Natural killer cell treated with Interleukin-12 subunit alpha and Interleukin-12 subunit beta and Interleukin-15 and Interleukin-18, amount 100 ng/mL, for 72 hours (primary cell): ENCODE measurements around the gene AKAP6. TPM values are rescaled to one million over a fixed set of nuclear protein-coding genes. Genes with fewer than 3 reads are reported as not detected.

Experiments used
- ATAC-seq, 2 donors: fragments of 150-1000 bp; cut with Tn5 transposase in 1 of 2; sonication (Bioruptor Pico), chemical (Tn5 transposase) in 1 of 2; 2 replicates each; pipeline ENCODE4 v1.10.0; 2021
- DNase-seq: peaks from one replicate; pipeline ENCODE4 v3.0.0; 2022; ENCODE audit warnings: low spot score
- H3K27ac Mint-ChIP-seq, 2 donors: 1 replicate in 1 of 2; 2 replicates in 1 of 2; pipeline ENCODE4 v1.8.0; 2022; ENCODE audit warnings: mixed read lengths in 2 of 2, mild to moderate bottlenecking in 1 of 2, moderate library complexity in 1 of 2
- H3K27me3 Mint-ChIP-seq, 2 donors: 1 replicate in 1 of 2; 2 replicates in 1 of 2; pipeline ENCODE4 v1.8.0; 2022; ENCODE audit warnings: mixed read lengths in 2 of 2
- H3K36me3 Mint-ChIP-seq: one replicate; pipeline ENCODE4 v1.8.0; 2022; ENCODE audit warnings: mixed read lengths
- H3K4me1 Mint-ChIP-seq, 2 donors: 1 replicate in 1 of 2; 2 replicates in 1 of 2; pipeline ENCODE4 v1.8.0; 2022; ENCODE audit warnings: low read depth in 2 of 2, mixed read lengths in 2 of 2, mild to moderate bottlenecking in 1 of 2
- H3K4me3 Mint-ChIP-seq: one replicate; pipeline ENCODE4 v1.8.0; 2022; ENCODE audit warnings: mixed read lengths
- H3K9me3 Mint-ChIP-seq: 2 replicates; pipeline ENCODE4 v1.8.0; 2022; ENCODE audit warnings: mixed read lengths
- total RNA-seq, 2 donors: library from RNA; stranded (reverse); gene quantifications; one replicate each; pipeline ENCODE4 v1.2.3, GENCODE V29; 2022

The AKAP6 gene
- total RNA-seq, 2 donors from 2014 or later, result 0.31 TPM; not detected in 1

DNA sequence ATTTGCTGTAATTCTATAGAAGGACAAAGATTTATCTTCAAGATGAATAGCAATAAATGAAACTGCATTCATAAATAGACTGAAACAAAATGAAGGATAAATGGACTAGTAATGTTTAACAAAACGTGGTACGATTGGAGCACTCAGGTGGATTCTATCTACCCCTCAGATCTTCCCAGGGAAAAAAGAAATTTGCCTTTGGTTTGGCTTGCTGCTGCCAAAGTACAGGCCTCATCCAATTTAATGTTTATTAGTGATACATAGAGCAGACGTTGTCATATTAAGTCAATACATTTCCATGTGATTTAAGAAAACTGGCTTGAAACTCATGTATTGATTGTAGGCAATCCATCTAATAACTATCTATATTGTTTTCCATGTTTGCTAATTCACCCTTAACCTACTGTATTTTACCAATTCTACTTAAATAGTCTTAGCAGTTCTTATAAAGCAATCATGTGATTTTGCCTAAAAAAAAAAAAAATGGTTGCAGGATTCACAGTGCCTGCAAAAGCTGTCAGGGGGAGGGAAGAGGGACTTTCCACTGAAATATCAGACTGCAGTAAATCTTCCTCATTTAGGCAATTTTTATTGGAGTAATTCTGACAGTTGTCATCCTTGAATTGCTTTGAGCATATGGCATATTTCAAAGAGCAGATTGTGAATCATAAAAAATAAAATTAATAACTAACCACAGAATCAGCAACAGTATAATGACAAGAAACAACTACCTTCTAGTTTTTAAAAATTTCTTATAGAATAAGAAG lies 367.4 kb downstream of the AKAP6 start:
- no peaks in the 10 kb centered on the region for H3K9me3 Mint-ChIP-seq
- H3K27ac Mint-ChIP-seq, result no peak overlapping the region
- no peaks in the 10 kb centered on the region for H3K27me3 Mint-ChIP-seq
- ATAC-seq, result no peak
- no peak for DNase-seq
- no peaks in the 10 kb centered on the region for H3K36me3 Mint-ChIP-seq
- H3K4me3 Mint-ChIP-seq, result no peak overlapping the region
- H3K4me1 Mint-ChIP-seq, result no peaks in the 10 kb centered on the region

GRCh38 chr14:32697114-32697513 lies 368.0 kb downstream of the AKAP6 start:
- no peaks in the 10 kb centered on the region for H3K4me1 Mint-ChIP-seq
- no peak overlapping the region for H3K4me3 Mint-ChIP-seq
- H3K36me3 Mint-ChIP-seq, result no peaks in the 10 kb centered on the region

DNA sequence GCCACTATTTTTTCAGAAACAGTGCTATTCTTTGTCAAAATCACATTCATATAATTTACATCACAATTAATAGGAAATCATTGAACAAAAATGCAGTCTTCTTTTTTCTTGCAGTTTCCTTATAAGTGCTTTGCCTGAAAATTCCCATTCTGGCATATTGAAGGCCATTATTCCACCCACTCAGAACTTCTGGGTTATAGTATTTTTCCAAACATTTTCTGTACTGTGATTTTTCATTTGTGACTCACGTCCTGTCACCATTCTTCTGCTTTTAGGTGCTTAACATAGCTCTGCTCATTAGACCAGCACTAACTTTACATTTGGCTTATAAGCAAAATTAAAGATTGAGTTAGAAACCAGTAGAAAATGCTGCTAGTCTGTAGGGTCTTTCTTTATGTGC lies 368.6 kb downstream of the AKAP6 start:
- Mint-ChIP-seq H3K27ac (no peak overlapping the region), H3K9me3 (no peaks in the 10 kb centered on the region), H3K4me1 (no peaks in the 10 kb centered on the region), H3K4me3 (no peak overlapping the region), H3K27me3 (no peaks in the 10 kb centered on the region), H3K36me3 (no peaks in the 10 kb centered on the region)
- DNase-seq (no peak), ATAC-seq (no peak)

More at GRCh38 chr14:32697114-32697513, 368.0 kb downstream of the AKAP6 start:
- no peak for DNase-seq
- Mint-ChIP-seq H3K9me3 (no peaks in the 10 kb centered on the region), H3K27ac (no peak overlapping the region), H3K27me3 (no peaks in the 10 kb centered on the region)
- no peak for ATAC-seq

GRCh38 chr14:32698831-32699230 lies 369.7 kb downstream of the AKAP6 start:
- Mint-ChIP-seq H3K27me3 (no peaks in the 10 kb centered on the region), H3K36me3 (no peaks in the 10 kb centered on the region), H3K4me1 (no peaks in the 10 kb centered on the region), H3K4me3 (no peak overlapping the region), H3K9me3 (no peaks in the 10 kb centered on the region), H3K27ac (no peak overlapping the region)
- ATAC-seq, result no peak
- DNase-seq, result no peak

- no peaks in the 10 kb centered on the region for H3K9me3 Mint-ChIP-seq
- DNase-seq, result no peak
- ATAC-seq, result no peak
- no peak overlapping the region for H3K27ac Mint-ChIP-seq
- H3K27me3 Mint-ChIP-seq, result no peaks in the 10 kb centered on the region
- no peak overlapping the region for H3K4me3 Mint-ChIP-seq
- no peaks in the 10 kb centered on the region for H3K36me3 Mint-ChIP-seq
- no peaks in the 10 kb centered on the region for H3K4me1 Mint-ChIP-seq
Measured at GRCh38 chr14:32701475-32701874, 372.4 kb downstream of the AKAP6 start.

- H3K4me1 Mint-ChIP-seq, result no peaks in the 10 kb centered on the region
- no peak overlapping the region for H3K27ac Mint-ChIP-seq
- no peaks in the 10 kb centered on the region for H3K36me3 Mint-ChIP-seq
- H3K27me3 Mint-ChIP-seq, result no peaks in the 10 kb centered on the region
- ATAC-seq, result no peak
- no peak overlapping the region for H3K4me3 Mint-ChIP-seq
- H3K9me3 Mint-ChIP-seq, result no peaks in the 10 kb centered on the region
- no peak for DNase-seq
Measured at GRCh38 chr14:32702088-32702487, 373.0 kb downstream of the AKAP6 start.

DNA sequence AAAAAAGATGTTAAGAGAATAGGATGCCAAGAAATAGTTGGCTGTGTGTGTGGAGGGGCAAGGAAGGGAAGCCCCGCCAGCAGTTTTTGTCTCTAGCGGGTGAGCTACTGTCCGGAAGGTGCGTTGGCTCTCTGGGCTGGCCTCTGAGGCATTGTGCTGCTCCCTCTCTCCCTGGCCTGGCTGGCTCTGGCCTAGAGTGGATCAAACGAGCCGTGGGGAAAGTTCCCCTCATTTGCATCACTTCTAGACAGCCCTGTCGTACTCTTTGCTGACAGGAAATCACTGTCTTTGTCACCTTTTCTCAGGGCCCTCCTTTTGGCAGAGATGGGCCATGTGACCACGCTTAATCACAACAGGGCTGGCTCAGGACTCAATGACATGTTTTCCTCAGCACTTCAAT lies 373.5 kb downstream of the AKAP6 start:
- DNase-seq, result no peak

GRCh38 chr14:32703183-32703621 lies 374.1 kb downstream of the AKAP6 start:
- Mint-ChIP-seq H3K27ac (no peak overlapping the region), H3K9me3 (peaks cover 4% of the 10 kb centered on the region), H3K27me3 (no peaks in the 10 kb centered on the region), H3K4me1 (no peaks in the 10 kb centered on the region), H3K36me3 (no peaks in the 10 kb centered on the region), H3K4me3 (no peak overlapping the region)
- DNase-seq (no peak), ATAC-seq (no peak)

More for the DNA sequence above, 373.5 kb downstream of the AKAP6 start:
- Mint-ChIP-seq H3K36me3 (no peaks in the 10 kb centered on the region), H3K4me3 (no peak overlapping the region), H3K27me3 (no peaks in the 10 kb centered on the region), H3K4me1 (no peaks in the 10 kb centered on the region), H3K27ac (no peak overlapping the region), H3K9me3 (no peaks in the 10 kb centered on the region)
- no peak for ATAC-seq

GRCh38 chr14:32706721-32707519 lies 377.8 kb downstream of the AKAP6 start:
- peaks cover 4% of the 10 kb centered on the region for H3K9me3 Mint-ChIP-seq
- no peaks in the 10 kb centered on the region for H3K4me1 Mint-ChIP-seq

GRCh38 chr14:32707742-32708500 lies 378.8 kb downstream of the AKAP6 start:
- Mint-ChIP-seq H3K9me3 (peaks cover 9% of the 10 kb centered on the region), H3K36me3 (peaks cover 4% of the 10 kb centered on the region), H3K4me1 (no peaks in the 10 kb centered on the region), H3K27ac (no peak overlapping the region), H3K4me3 (no peak overlapping the region), H3K27me3 (no peaks in the 10 kb centered on the region)
- no peak for DNase-seq
- no peak for ATAC-seq

More at GRCh38 chr14:32706721-32707519, 377.8 kb downstream of the AKAP6 start:
- no peaks in the 10 kb centered on the region for H3K36me3 Mint-ChIP-seq
- H3K27ac Mint-ChIP-seq, result no peak overlapping the region
- no peak for DNase-seq
- no peaks in the 10 kb centered on the region for H3K27me3 Mint-ChIP-seq
- no peak overlapping the region for H3K4me3 Mint-ChIP-seq
- no peak for ATAC-seq

DNA sequence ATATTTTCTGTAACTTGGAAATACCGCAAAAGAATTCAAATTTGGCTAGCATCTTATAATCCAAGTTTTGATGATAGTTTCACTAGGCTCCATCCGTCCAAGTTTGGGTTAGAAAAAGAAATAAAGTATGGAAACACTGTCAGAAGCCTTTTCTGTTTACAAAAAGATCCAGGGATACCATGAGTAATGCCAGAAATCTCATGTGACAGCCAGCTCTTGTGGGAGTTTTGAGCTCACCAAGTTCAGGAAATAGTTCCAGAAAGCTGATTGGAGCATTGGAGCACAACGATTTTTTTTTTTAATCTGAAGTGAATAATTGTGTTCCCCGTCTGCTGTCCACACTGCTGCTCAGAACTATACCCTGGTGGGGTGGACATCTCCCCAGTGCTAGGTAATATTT lies 379.9 kb downstream of the AKAP6 start:
- ATAC-seq (no peak), DNase-seq (no peak)

DNA sequence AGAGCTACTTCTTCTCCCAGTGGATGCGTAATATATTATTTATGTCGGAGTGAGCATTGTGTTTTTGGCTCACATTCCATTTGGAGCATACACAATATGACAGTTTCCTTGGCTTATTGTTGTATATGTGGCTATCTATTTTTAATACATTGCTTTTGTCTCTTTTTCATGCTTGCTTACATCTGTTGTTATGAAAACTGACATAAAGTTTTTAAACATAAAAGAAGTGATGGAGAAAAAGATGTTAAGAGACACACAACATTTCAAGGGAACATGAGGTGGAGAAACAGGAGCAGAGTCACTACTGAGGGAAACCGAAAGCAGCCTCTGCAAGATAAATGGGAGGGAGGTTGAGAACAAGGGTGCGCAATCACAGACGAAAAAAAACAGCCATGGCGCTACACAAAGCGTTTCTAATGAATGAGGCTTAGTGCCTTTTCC lies 381.2 kb downstream of the AKAP6 start:
- H3K36me3 Mint-ChIP-seq, result peaks cover 4% of the 10 kb centered on the region
- no peak overlapping the region for H3K4me3 Mint-ChIP-seq
- H3K4me1 Mint-ChIP-seq, result no peaks in the 10 kb centered on the region
- no peaks in the 10 kb centered on the region for H3K27me3 Mint-ChIP-seq
- no peak overlapping the region for H3K27ac Mint-ChIP-seq
- H3K9me3 Mint-ChIP-seq, result peaks cover 9% of the 10 kb centered on the region
- no peak for ATAC-seq
- DNase-seq, result no peak

More for the DNA sequence above, 379.9 kb downstream of the AKAP6 start:
- Mint-ChIP-seq H3K27ac (no peak overlapping the region), H3K9me3 (peaks cover 9% of the 10 kb centered on the region), H3K27me3 (no peaks in the 10 kb centered on the region), H3K4me1 (no peaks in the 10 kb centered on the region), H3K4me3 (no peak overlapping the region), H3K36me3 (peaks cover 4% of the 10 kb centered on the region)

DNA sequence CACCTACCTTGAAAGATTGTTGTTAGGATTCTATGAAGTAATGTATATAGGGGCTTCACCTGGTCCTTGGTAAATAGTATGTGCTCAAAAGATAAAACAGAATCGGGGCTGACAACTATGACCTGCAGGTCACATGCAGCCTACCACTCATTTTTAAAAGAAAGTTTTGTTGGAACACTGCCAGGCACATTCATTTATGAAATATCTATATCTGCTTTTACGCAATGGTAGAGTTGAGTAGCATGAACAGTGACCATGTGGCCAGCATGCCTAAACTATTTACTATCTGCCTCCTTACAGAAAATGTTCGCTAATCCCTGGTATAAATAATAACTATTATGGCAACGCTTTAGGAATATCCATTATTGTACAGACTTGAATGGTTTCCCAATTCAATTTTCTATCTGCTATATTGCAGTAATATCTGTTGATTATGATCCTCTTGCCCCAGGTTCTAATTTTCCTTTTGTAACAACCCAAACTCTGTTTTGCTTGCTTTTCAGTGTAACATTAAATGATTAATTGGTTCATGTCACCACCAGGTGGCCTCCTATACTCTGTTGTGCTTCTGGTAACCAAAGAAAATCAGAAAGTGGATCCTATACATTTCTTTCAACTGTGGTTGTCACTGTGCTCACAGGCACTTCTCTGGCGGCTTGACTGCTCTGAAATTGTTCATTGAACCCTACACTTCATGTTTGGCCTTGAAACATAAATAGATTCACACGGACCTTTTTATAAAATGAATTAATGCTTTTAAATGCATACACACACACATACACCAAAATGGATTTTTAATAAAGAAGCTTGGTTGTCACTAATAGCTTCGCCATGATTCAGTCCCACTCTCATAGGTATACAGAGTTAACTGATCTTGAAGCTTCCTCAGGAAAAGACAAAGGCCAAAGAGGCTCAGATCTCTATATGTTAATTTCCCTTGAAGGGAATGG lies 381.9 kb downstream of the AKAP6 start:
- H3K27ac Mint-ChIP-seq, result no peak overlapping the region
- H3K9me3 Mint-ChIP-seq, result peaks cover 9% of the 10 kb centered on the region
- H3K27me3 Mint-ChIP-seq, result no peaks in the 10 kb centered on the region
- H3K36me3 Mint-ChIP-seq, result peaks cover 4% of the 10 kb centered on the region
- no peaks in the 10 kb centered on the region for H3K4me1 Mint-ChIP-seq
- H3K4me3 Mint-ChIP-seq, result no peak overlapping the region
- ATAC-seq (no peak), DNase-seq (no peak)
